ENCODE results near the gene ID4.

GRCh38 chr6:19865178-19865577 lies 28.0 kb downstream of the ID4 start:
- TF ChIP-seq CTCF (IDR thresholded peaks at IDR 0.05) = no peak
- no peak for TF ChIP-seq POLR2AphosphoS5 (IDR thresholded peaks at IDR 0.05)
- no peak for TF ChIP-seq POLR2A (IDR thresholded peaks at IDR 0.05)

Data from prostate gland (tissue), 2 donors.